Measurements from ENCODE around the gene STAT5A.
"Not testable (repeated sequence)": the region's sequence is repeated elsewhere in the genome, so short reads cannot be mapped to it uniquely, and the experiment has no call there.

STAT5A gene

DNA sequence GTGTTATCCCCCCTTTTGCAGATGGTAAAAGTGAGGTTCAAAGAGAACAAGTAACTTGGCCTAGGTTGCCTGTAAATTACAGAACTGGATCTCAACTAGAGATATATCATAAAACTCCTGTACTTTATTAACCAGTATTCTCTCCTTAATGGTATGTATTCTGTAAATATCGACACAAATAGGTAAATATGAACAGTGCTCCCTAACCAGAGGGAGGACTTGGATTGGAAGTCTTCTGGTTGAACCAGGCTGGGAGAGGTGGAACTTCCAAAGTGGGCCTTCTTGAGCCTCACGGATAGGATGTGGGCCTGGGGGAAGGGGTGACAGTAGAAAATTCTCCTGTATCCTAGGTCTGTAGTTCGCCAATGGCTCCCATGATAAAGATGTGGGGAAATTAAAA, 7.7 kb downstream of the STAT5A start:
- H2AFZ ChIP-seq (ENCODE audit: low read depth, low read length): no peak overlapping the region
- H3K4me1 ChIP-seq (ENCODE audit: insufficient read depth, low read length): no peaks in the 10 kb centered on the region
- H3K27me3 ChIP-seq (ENCODE audit: insufficient read depth, low read length): no peaks in the 10 kb centered on the region
- no peaks in the 10 kb centered on the region for H3K9me3 ChIP-seq (ENCODE audit: low read length)
- H3K4me3 ChIP-seq (ENCODE audit: low read length): no peak overlapping the region
- H3K36me3 ChIP-seq (ENCODE audit: insufficient read depth, low read length): no peaks in the 10 kb centered on the region

DNA sequence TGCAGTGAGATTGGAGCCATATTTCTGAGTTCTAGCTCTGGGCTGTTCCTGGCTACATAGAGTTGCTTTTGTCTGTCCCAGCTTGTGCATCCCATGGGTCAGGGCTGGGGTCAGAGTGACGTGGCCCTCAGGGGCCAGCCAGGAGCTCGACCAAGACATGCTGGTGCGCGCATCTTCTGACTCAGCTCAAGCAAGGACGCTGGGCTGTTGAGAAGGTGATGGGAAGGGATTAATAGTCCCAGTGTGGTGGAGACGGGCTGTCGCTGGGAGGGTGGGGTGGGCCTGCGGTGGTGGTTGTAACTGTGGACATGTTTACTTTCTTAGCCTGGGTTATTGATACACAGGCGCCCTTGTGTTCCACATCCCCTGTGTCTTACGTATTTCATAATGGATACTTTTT, 9.5 kb downstream of the STAT5A start:
- not testable (repeated sequence) for H3K27me3 ChIP-seq (ENCODE audit: insufficient read depth, low read length); H3K4me3 ChIP-seq (ENCODE audit: low read length); H2AFZ ChIP-seq (ENCODE audit: low read depth, low read length); H3K9me3 ChIP-seq (ENCODE audit: low read length); H3K4me1 ChIP-seq (ENCODE audit: insufficient read depth, low read length); H3K36me3 ChIP-seq (ENCODE audit: insufficient read depth, low read length)

DNA sequence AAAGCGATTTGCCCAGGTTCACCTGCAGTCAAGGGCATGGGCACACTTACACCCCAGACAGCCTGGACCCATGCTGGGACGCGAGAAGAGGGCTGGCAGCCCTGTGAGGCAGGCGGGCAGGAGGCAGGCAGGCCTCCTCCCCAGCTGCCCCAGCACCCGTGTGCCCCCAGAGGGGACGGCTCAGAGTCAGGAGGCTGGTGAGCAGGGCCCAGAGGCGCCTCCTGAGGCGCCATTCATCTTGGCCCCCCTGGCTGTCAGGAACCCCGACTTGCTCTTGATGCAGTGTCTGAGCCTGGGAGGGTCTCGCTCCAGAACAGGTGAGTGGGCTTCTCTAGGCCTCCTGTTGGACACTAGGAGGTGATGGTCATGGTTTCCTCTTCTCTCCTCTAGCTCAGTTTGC, 11.1 kb downstream of the STAT5A start:
- not testable (repeated sequence) for H3K4me1 ChIP-seq (ENCODE audit: insufficient read depth, low read length); H3K27me3 ChIP-seq (ENCODE audit: insufficient read depth, low read length); H3K36me3 ChIP-seq (ENCODE audit: insufficient read depth, low read length); H3K9me3 ChIP-seq (ENCODE audit: low read length); H2AFZ ChIP-seq (ENCODE audit: low read depth, low read length); H3K4me3 ChIP-seq (ENCODE audit: low read length)

DNA sequence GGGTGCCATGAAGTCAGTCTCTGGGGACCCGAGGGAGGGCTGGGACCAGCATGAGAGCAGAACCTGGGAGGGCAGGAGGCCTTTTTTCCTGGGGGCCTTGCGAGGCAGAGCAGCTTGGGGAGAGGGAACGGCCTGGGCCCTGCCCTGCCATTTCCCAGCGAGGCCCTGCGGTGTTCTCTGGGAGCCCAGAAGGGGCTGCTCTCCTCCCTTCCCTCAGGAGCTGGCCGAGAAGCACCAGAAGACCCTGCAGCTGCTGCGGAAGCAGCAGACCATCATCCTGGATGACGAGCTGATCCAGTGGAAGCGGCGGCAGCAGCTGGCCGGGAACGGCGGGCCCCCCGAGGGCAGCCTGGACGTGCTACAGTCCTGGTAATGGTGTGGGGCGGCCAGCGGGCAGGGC, 11.6 kb downstream of the STAT5A start:
- H3K27me3 ChIP-seq (ENCODE audit: insufficient read depth, low read length); H3K4me1 ChIP-seq (ENCODE audit: insufficient read depth, low read length); H3K36me3 ChIP-seq (ENCODE audit: insufficient read depth, low read length); H2AFZ ChIP-seq (ENCODE audit: low read depth, low read length); H3K4me3 ChIP-seq (ENCODE audit: low read length); H3K9me3 ChIP-seq (ENCODE audit: low read length): not testable (repeated sequence)

DNA sequence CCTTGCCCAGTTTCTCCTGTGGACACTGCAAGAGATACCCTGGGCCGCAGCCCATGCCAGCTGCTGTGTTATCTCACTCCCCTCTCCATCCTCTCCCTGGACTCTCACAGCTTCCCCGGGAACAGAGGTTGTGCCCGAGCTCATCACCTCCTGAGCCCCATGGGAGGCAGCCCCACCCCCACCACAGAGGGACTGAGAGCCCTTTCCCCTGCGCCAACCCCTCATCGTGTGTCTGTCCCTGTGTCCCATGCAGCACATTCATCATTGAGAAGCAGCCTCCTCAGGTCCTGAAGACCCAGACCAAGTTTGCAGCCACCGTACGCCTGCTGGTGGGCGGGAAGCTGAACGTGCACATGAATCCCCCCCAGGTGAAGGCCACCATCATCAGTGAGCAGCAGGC, 12.7 kb downstream of the STAT5A start:
- Histone ChIP-seq H3K4me3 (ENCODE audit: low read length) (no peak overlapping the region), H2AFZ (ENCODE audit: low read depth, low read length) (no peak overlapping the region), H3K9me3 (ENCODE audit: low read length) (no peaks in the 10 kb centered on the region), H3K36me3 (ENCODE audit: insufficient read depth, low read length) (no peaks in the 10 kb centered on the region), H3K27me3 (ENCODE audit: insufficient read depth, low read length) (no peaks in the 10 kb centered on the region), H3K4me1 (ENCODE audit: insufficient read depth, low read length) (no peaks in the 10 kb centered on the region)

DNA sequence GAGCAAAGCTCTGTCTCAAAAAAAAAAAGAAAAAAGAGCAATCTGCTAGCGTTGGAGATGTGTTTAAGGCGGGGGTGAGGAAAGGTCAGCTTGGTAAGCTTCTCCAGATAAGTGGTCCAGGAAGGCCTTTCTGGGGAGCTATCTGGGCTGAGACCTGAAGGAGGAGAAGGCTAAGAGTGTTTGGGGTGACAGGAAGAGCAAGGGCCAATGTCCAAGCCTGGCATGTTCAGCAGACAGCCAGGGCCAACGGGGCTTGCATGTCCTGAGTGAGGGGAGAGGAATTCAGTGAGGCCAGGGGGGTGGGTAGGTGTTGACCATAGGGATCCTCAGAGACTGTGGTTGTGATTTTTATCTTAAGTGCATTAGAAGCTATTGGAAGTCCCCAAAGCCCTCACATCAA, 15.4 kb downstream of the STAT5A start:
- no peak overlapping the region for H3K4me3 ChIP-seq (ENCODE audit: low read length)

DNA sequence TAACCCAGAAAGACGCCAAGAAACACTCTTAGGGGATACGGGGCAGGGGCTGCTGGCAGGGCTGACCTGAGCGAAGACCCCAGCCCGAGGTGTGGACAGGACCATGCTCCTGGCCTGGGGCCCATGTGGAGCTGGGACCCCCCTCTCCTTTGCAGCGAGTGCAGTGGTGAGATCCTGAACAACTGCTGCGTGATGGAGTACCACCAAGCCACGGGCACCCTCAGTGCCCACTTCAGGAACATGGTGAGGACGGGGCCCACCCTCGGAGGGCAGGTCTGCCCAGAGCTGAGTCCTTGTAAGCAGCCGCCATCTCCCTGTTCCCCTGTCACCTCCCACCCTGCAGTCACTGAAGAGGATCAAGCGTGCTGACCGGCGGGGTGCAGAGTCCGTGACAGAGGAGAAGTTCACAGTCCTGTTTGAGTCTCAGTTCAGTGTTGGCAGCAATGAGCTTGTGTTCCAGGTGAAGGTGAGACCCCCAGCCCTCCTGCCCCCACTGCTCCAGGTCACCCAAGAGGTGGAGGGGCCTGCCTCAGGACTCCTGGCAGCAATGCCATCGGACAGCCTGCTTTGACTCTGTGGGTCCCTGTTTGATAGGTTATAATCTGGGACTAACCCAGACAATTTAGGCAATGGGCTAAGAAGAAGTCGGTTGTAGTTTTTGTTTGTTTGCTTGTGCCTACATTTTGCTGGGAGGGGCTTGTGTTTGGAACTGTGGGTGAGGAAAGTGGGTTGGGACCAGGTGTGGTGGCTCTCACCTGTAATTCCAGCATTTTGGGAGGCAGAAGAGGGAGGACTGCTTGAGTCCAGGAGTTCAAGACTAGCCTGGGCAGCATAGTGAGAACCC, 16.1 kb downstream of the STAT5A start:
- H3K9me3 ChIP-seq (ENCODE audit: low read length): no peaks in the 10 kb centered on the region
- H3K4me3 ChIP-seq (ENCODE audit: low read length): no peak overlapping the region
- H2AFZ ChIP-seq (ENCODE audit: low read depth, low read length): no peak overlapping the region
- no peaks in the 10 kb centered on the region for H3K36me3 ChIP-seq (ENCODE audit: insufficient read depth, low read length)
- H3K27me3 ChIP-seq (ENCODE audit: insufficient read depth, low read length): no peaks in the 10 kb centered on the region
- H3K4me1 ChIP-seq (ENCODE audit: insufficient read depth, low read length): no peaks in the 10 kb centered on the region

More for the DNA sequence above, 15.4 kb downstream of the STAT5A start:
- no peaks in the 10 kb centered on the region for H3K4me1 ChIP-seq (ENCODE audit: insufficient read depth, low read length)
- no peaks in the 10 kb centered on the region for H3K36me3 ChIP-seq (ENCODE audit: insufficient read depth, low read length)
- no peak overlapping the region for H2AFZ ChIP-seq (ENCODE audit: low read depth, low read length)
- no peaks in the 10 kb centered on the region for H3K27me3 ChIP-seq (ENCODE audit: insufficient read depth, low read length)
- H3K9me3 ChIP-seq (ENCODE audit: low read length): no peaks in the 10 kb centered on the region

DNA sequence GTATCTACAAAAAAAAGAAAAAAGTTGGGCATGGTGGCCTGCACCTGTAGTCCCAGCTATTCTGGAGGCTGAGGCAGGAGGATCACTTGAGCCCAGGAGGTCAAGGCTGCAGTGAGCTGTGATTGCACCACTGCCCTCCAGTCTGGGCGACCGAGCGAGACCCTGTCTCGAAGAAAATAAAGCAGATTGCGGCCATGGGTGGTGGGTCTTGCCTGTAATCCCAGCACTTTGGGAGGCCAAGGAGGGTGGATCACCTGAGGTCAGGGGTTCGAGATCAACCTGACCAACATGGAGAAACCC, 16.7 kb downstream of the STAT5A start:
- H3K27me3 ChIP-seq (ENCODE audit: insufficient read depth, low read length); H3K9me3 ChIP-seq (ENCODE audit: low read length); H3K36me3 ChIP-seq (ENCODE audit: insufficient read depth, low read length); H3K4me1 ChIP-seq (ENCODE audit: insufficient read depth, low read length); H3K4me3 ChIP-seq (ENCODE audit: low read length); H2AFZ ChIP-seq (ENCODE audit: low read depth, low read length): not testable (repeated sequence)

DNA sequence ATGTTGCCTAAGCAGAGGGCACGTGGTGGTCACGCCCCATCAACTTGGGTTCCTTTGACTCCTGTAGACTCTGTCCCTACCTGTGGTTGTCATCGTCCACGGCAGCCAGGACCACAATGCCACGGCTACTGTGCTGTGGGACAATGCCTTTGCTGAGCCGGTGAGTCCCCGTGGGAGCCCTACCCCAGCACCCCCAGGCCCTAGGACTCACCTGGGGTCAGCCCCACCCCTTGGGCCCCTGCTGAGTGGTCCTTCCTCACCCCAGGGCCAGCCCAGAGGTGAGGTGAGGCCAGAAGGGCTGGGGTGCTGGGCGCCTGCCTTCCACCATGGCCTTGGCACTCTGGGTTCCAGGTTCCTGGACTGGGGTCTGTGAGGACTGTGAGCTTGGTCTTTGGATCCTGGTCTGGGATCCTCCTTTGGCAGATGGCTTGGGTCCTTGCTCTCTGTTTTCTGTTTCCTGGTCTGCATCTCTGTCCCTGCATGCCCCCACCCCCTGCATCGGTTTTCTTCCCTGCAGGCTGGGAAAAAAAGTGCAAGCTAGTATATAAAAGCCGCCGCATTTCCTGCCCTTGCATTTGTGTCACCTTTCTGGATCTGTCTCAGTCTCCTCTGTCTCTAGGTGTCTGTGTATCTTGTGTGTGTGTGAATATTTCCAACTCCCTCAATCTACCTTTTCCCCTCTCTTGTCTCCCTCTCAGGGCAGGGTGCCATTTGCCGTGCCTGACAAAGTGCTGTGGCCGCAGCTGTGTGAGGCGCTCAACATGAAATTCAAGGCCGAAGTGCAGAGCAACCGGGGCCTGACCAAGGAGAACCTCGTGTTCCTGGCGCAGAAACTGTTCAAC, 17.5 kb downstream of the STAT5A start:
- peaks cover 3% of the 10 kb centered on the region for H3K4me1 ChIP-seq (ENCODE audit: insufficient read depth, low read length)
- no peaks in the 10 kb centered on the region for H3K27me3 ChIP-seq (ENCODE audit: insufficient read depth, low read length)
- H3K36me3 ChIP-seq (ENCODE audit: insufficient read depth, low read length): no peaks in the 10 kb centered on the region
- H3K9me3 ChIP-seq (ENCODE audit: low read length): no peaks in the 10 kb centered on the region
- no peak overlapping the region for H3K4me3 ChIP-seq (ENCODE audit: low read length)
- no peak overlapping the region for H2AFZ ChIP-seq (ENCODE audit: low read depth, low read length)

DNA sequence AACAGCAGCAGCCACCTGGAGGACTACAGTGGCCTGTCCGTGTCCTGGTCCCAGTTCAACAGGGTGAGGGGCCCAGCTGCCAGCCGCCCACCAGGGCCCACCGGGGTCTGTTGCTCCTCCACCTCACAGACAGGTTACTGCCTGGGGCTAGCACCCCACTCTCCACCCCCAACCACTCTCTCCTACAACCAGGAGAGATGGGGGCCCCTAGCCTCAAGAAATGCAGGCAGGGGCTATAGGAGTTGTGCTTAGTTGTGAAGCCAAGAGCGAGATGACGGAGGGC, 18.0 kb downstream of the STAT5A start:
- H3K4me3 ChIP-seq (ENCODE audit: low read length): no peak overlapping the region
- no peaks in the 10 kb centered on the region for H3K27me3 ChIP-seq (ENCODE audit: insufficient read depth, low read length)
- H3K9me3 ChIP-seq (ENCODE audit: low read length): no peaks in the 10 kb centered on the region
- H3K36me3 ChIP-seq (ENCODE audit: insufficient read depth, low read length): peaks cover 1% of the 10 kb centered on the region
- peaks cover 9% of the 10 kb centered on the region for H3K4me1 ChIP-seq (ENCODE audit: insufficient read depth, low read length)
- no peak overlapping the region for H2AFZ ChIP-seq (ENCODE audit: low read depth, low read length)

DNA sequence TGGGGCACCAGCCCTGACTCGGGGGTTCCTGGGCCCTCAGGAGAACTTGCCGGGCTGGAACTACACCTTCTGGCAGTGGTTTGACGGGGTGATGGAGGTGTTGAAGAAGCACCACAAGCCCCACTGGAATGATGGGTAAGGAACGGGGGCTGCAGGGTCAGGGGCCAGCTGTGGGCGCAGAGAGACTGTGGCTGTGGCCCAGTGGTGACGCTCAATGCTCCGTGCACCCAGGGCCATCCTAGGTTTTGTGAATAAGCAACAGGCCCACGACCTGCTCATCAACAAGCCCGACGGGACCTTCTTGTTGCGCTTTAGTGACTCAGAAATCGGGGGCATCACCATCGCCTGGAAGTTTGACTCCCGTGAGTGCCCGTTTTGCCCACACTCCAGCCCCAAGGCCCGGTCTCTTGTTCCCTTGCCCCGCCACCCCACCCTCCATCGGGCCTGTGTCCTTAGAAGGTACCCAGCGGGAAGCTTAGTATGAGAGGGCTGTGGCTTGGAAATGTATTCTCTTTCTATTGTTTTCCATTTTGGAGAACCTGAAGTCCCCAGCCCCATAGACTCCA, 19.1 kb downstream of the STAT5A start:
- Histone ChIP-seq H3K27me3 (ENCODE audit: insufficient read depth, low read length) (no peaks in the 10 kb centered on the region), H3K4me1 (ENCODE audit: insufficient read depth, low read length) (peaks cover 19% of the 10 kb centered on the region)

DNA sequence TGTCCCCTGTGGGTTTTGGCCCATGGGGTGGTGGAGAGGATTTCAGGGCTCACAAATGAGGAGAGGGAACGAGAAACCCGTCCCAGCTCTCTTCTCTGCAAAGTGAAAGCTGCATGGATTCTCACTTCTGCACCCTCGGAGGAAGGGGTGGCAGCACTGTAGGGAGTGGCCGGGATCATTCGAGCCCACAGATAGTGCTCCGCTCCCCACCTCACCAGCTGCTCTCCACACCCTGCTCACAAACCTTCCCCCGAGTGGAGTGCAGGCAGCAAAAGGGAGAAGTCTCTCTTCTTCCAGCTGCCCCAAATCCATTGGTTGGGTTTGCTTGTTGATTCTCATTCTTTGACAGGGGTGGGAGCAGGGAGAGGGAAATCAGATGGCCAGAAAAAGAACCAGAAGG, 20.1 kb downstream of the STAT5A start:
- no peak overlapping the region for H2AFZ ChIP-seq (ENCODE audit: low read depth, low read length)
- H3K4me1 ChIP-seq (ENCODE audit: insufficient read depth, low read length): peaks cover 19% of the 10 kb centered on the region
- no peak overlapping the region for H3K4me3 ChIP-seq (ENCODE audit: low read length)
- H3K9me3 ChIP-seq (ENCODE audit: low read length): no peaks in the 10 kb centered on the region
- H3K36me3 ChIP-seq (ENCODE audit: insufficient read depth, low read length): peaks cover 9% of the 10 kb centered on the region
- no peaks in the 10 kb centered on the region for H3K27me3 ChIP-seq (ENCODE audit: insufficient read depth, low read length)

More for the DNA sequence above, 19.1 kb downstream of the STAT5A start:
- H3K36me3 ChIP-seq (ENCODE audit: insufficient read depth, low read length): peaks cover 5% of the 10 kb centered on the region
- H3K4me3 ChIP-seq (ENCODE audit: low read length): no peak overlapping the region
- H3K9me3 ChIP-seq (ENCODE audit: low read length): no peaks in the 10 kb centered on the region
- no peak overlapping the region for H2AFZ ChIP-seq (ENCODE audit: low read depth, low read length)

DNA sequence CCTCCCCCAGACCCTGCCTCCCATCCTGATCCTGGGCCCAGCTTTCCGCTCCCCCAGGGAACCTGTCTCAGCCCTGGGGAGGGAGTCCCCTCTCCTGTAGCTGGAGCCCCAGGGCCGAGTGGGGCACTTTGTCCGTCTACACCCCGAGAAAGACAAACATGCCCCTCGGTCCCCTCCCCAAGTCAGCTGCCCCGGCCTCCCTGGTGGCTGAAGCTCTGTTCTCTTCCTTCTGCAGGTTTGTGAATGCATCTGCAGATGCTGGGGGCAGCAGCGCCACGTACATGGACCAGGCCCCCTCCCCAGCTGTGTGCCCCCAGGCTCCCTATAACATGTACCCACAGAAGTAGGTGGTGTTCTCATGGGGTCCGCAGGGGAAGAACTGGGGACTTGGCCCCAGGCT, 20.8 kb downstream of the STAT5A start:
- Histone ChIP-seq H3K36me3 (ENCODE audit: insufficient read depth, low read length) (peaks cover 16% of the 10 kb centered on the region), H2AFZ (ENCODE audit: low read depth, low read length) (no peak overlapping the region), H3K9me3 (ENCODE audit: low read length) (no peaks in the 10 kb centered on the region), H3K27me3 (ENCODE audit: insufficient read depth, low read length) (no peaks in the 10 kb centered on the region), H3K4me1 (ENCODE audit: insufficient read depth, low read length) (peaks cover 19% of the 10 kb centered on the region), H3K4me3 (ENCODE audit: low read length) (no peak overlapping the region)

Measured in neuron (in vitro differentiated cells).